Kidney epithelial cell (primary cell): ENCODE data around the gene DSCAM. TPM values are rescaled to one million over a fixed set of nuclear protein-coding genes. Genes with fewer than 3 reads are reported as not detected.

Experiments
- DNase-seq: peaks from one replicate; pipeline ENCODE4 v3.0.0-alpha.2; 2010; ENCODE audit warnings: low read depth
- H3K27me3 ChIP-seq: 2 replicates; pipeline ENCODE4 v1.6.0; 2011; ENCODE audit warnings: low read length; ENCODE audit not compliant: control insufficient read depth, insufficient read depth
- H3K36me3 ChIP-seq: 2 replicates; pipeline ENCODE4 v1.5.1; 2011; ENCODE audit warnings: low read length; ENCODE audit not compliant: control insufficient read depth, insufficient read depth
- H3K4me3 ChIP-seq: 2 replicates; pipeline ENCODE4 v1.5.1; 2011; ENCODE audit warnings: low read depth, mild to moderate bottlenecking, control low read depth, low read length
- CTCF ChIP-seq: IDR thresholded peaks from 2 replicates; pipeline ENCODE4 v1.5.1; 2011; ENCODE audit warnings: mild to moderate bottlenecking, moderate library complexity, low read length, control low read depth, inconsistent platforms; ENCODE audit not compliant: insufficient read depth, poor library complexity, severe bottlenecking
- total RNA-seq: library from RNA; depleted of rRNA; stranded (reverse); fragments of >200 nt; gene quantifications from 2 replicates; pipeline ENCODE4 v1.2.3, GENCODE V29; 2015

DSCAM gene
- total RNA-seq, 1 donor from 2014 or later = 0.21 TPM

- no peak for DNase-seq
- Histone ChIP-seq H3K4me3 (no peak overlapping the region), H3K27me3 (no peaks in the 10 kb centered on the region), H3K36me3 (no peaks in the 10 kb centered on the region)
- no peak for TF ChIP-seq CTCF
These were observed 34.8 kb upstream of the DSCAM start for GRCh38 chr21:40881767-40882166.

- no peak for TF ChIP-seq CTCF
- Histone ChIP-seq H3K36me3 (no peaks in the 10 kb centered on the region), H3K27me3 (no peaks in the 10 kb centered on the region), H3K4me3 (no peak overlapping the region)
- DNase-seq = no peak
These were observed 24.1 kb upstream of the DSCAM start for GRCh38 chr21:40871099-40871498.

- Histone ChIP-seq H3K4me3 (no peak overlapping the region), H3K27me3 (no peaks in the 10 kb centered on the region), H3K36me3 (no peaks in the 10 kb centered on the region)
- no peak for DNase-seq
- TF ChIP-seq CTCF = no peak
These were observed 16.9 kb upstream of the DSCAM start for GRCh38 chr21:40863839-40864238.

- no peak for TF ChIP-seq CTCF
- DNase-seq = no peak
- no peak overlapping the region for H3K4me3 ChIP-seq
These were observed 11.6 kb upstream of the DSCAM start for GRCh38 chr21:40858517-40858916.

GRCh38 chr21:40853956-40854688 lies 7.2 kb upstream of the DSCAM start:
- DNase-seq = no peak
- TF ChIP-seq CTCF = no peak

More at GRCh38 chr21:40858517-40858916, 11.6 kb upstream of the DSCAM start:
- no peaks in the 10 kb centered on the region for H3K36me3 ChIP-seq
- no peaks in the 10 kb centered on the region for H3K27me3 ChIP-seq

GRCh38 chr21:40852563-40852962 lies 5.6 kb upstream of the DSCAM start:
- Histone ChIP-seq H3K4me3 (no peak overlapping the region), H3K36me3 (no peaks in the 10 kb centered on the region), H3K27me3 (peaks cover 8% of the 10 kb centered on the region)
- no peak for TF ChIP-seq CTCF
- DNase-seq = no peak

More at GRCh38 chr21:40853956-40854688, 7.2 kb upstream of the DSCAM start:
- no peak overlapping the region for H3K4me3 ChIP-seq
- H3K27me3 ChIP-seq = no peaks in the 10 kb centered on the region
- no peaks in the 10 kb centered on the region for H3K36me3 ChIP-seq
